HepG2 (cell line): ENCODE measurements around the gene DDRGK1. TPM values are rescaled to one million over a fixed set of nuclear protein-coding genes. Genes with fewer than 3 reads are reported as not detected.

Experiments used
- FOXM1 ChIP-seq: sonication (generic); formaldehyde crosslinking; IDR thresholded peaks from 2 replicates; pipeline ENCODE4 v1.5.0; 2020; ENCODE audit warnings: missing genetic modification reagents
- GABPB1 ChIP-seq: IDR thresholded peaks from 2 replicates; pipeline ENCODE4 v1.6.1; 2016; ENCODE audit warnings: mild to moderate bottlenecking, missing genetic modification reagents, moderate library complexity, missing compliant biosample characterization
- NONO ChIP-seq, 2 experiments: fragments of 450-650 bp in 1 of 2; sonication (generic) in 1 of 2; formaldehyde crosslinking in 1 of 2; IDR thresholded peaks in 1 of 2; conservative IDR thresholded peaks in 1 of 2; 2 replicates each; pipeline versions ENCODE4 v1.6.1 to v1.8.0; 2017 to 2022; ENCODE audit warnings: mild to moderate bottlenecking in 1 of 2, missing genetic modification reagents in 1 of 2, moderate library complexity in 1 of 2
- RBM22 ChIP-seq: fragments of 200-400 bp; formaldehyde crosslinking; optimal IDR thresholded peaks from 2 replicates; pipeline ENCODE3; 2017; ENCODE audit warnings: mild to moderate bottlenecking, low read length, moderate library complexity
- REXO4 ChIP-seq: sonication (generic); formaldehyde crosslinking; IDR thresholded peaks from 2 replicates; pipeline ENCODE4 v1.8.0; 2022; ENCODE audit warnings: missing genetic modification reagents, mild to moderate bottlenecking, borderline replicate concordance
- ZNF407 ChIP-seq: sonication (generic); formaldehyde crosslinking; IDR thresholded peaks from one replicate; pipeline ENCODE4 v1.5.1; 2020; ENCODE audit warnings: mild to moderate bottlenecking, missing genetic modification reagents; ENCODE audit errors: not compliant biosample characterization
- ZNF550 ChIP-seq: sonication (generic); formaldehyde crosslinking; IDR thresholded peaks from 2 replicates; pipeline ENCODE4 v1.4.0; 2020; ENCODE audit warnings: mild to moderate bottlenecking, missing genetic modification reagents, borderline replicate concordance
- polyA plus RNA-seq, 8 experiments: library from polyadenylated mRNA; depleted of rRNA in 3 of 8; stranded (reverse) in 7 of 8; unstranded in 1 of 8; fragments of >200 nt; fragmentation: Illumina TruSeq in 4 of 8; extraction: Trizol in 4 of 8; gene quantifications; 2 replicates each; pipeline versions ENCODE4 v1.2.1 to v1.2.3, GENCODE V29; 2011 to 2016; ENCODE audit warnings: low read depth in 4 of 8, missing spikeins in 1 of 8, mixed read lengths in 1 of 8; ENCODE audit not compliant: insufficient read depth in 1 of 8
- total RNA-seq, 5 experiments: library from RNA; depleted of rRNA; stranded (reverse); fragments of >200 nt; fragmentation: Illumina TruSeq; extraction: Trizol; gene quantifications; 2 replicates each; pipeline ENCODE4 v1.2.3, GENCODE V29; 2016; ENCODE audit warnings: low read depth in 1 of 5
- TF ChIP-seq, protein P1 (sequence below): sonication (generic); formaldehyde crosslinking; IDR thresholded peaks from 2 replicates; pipeline ENCODE4 v1.9.0; 2021; ENCODE audit warnings: mild to moderate bottlenecking, missing genetic modification reagents

DDRGK1 gene
- total and polyA plus RNA-seq, 2 of the 13 experiments (the other 11 are each of a cell fraction or from before 2014, with no cell fraction given), result 96.7 to 149 TPM

DNA sequence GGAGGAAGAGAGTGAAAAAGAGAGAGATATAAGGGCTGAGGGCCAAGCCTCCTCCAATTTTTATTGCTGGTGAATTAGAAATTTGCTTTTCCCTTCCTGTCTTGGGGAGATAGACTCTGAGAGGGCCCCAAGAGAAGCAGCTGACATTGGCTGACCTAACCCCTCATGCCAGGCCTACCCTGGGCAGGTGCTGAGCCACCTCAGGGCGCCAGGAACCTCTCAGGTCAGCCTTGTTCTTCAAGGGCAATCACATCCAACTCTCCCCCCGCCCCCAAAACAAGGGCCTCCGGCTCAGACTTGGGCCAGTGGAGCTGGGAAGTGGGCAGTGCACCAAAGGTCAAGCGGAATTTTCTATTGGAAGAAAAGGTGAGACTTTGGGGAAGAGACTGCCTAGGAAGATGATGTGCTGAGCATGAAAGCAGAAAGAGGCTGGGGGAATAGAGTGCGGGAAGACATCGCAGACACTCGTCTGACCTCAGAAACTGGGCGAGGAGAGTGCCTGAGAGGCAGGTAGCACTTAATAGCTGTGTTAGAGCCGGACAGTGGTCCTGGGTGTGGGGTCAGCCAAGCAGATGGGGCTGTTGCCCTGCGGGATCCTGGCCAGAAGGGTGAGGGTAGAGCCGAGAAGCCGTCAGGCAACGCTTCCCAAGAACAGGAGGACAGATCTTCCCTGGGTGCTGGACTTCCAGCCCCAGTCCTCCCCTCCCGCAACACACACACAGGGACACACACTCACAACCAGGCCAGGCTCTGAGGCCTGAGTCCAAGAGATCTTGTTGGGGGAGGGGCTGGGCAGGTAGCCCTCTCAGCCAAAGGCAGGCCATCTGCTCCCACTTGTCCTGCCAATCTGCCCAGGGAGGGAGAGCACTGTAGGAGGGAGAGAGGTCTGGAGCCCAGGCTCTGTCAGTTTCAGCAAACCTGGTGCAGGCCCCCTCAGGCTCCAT is 41.1 kb downstream of the DDRGK1 start (continued):
- TF ChIP-seq ZNF407 (CRISPR knock-in tag) (no peak), GABPB1 (no peak), REXO4 (CRISPR knock-in tag) (no peak), NONO (IDR thresholded peaks at IDR 0.05) (no peak), NONO (CRISPR knock-in tag; conservative IDR thresholded peaks at IDR 0.05) (peak; percentile 32; the same call in 1 of the 2 replicates), ZNF550 (CRISPR knock-in tag) (0 out of 2 replicates have a peak, but pooled peaks have one; percentile 23), RBM22 (peak; percentile 46), FOXM1 (no peak)
- TF ChIP-seq, protein P1, sequence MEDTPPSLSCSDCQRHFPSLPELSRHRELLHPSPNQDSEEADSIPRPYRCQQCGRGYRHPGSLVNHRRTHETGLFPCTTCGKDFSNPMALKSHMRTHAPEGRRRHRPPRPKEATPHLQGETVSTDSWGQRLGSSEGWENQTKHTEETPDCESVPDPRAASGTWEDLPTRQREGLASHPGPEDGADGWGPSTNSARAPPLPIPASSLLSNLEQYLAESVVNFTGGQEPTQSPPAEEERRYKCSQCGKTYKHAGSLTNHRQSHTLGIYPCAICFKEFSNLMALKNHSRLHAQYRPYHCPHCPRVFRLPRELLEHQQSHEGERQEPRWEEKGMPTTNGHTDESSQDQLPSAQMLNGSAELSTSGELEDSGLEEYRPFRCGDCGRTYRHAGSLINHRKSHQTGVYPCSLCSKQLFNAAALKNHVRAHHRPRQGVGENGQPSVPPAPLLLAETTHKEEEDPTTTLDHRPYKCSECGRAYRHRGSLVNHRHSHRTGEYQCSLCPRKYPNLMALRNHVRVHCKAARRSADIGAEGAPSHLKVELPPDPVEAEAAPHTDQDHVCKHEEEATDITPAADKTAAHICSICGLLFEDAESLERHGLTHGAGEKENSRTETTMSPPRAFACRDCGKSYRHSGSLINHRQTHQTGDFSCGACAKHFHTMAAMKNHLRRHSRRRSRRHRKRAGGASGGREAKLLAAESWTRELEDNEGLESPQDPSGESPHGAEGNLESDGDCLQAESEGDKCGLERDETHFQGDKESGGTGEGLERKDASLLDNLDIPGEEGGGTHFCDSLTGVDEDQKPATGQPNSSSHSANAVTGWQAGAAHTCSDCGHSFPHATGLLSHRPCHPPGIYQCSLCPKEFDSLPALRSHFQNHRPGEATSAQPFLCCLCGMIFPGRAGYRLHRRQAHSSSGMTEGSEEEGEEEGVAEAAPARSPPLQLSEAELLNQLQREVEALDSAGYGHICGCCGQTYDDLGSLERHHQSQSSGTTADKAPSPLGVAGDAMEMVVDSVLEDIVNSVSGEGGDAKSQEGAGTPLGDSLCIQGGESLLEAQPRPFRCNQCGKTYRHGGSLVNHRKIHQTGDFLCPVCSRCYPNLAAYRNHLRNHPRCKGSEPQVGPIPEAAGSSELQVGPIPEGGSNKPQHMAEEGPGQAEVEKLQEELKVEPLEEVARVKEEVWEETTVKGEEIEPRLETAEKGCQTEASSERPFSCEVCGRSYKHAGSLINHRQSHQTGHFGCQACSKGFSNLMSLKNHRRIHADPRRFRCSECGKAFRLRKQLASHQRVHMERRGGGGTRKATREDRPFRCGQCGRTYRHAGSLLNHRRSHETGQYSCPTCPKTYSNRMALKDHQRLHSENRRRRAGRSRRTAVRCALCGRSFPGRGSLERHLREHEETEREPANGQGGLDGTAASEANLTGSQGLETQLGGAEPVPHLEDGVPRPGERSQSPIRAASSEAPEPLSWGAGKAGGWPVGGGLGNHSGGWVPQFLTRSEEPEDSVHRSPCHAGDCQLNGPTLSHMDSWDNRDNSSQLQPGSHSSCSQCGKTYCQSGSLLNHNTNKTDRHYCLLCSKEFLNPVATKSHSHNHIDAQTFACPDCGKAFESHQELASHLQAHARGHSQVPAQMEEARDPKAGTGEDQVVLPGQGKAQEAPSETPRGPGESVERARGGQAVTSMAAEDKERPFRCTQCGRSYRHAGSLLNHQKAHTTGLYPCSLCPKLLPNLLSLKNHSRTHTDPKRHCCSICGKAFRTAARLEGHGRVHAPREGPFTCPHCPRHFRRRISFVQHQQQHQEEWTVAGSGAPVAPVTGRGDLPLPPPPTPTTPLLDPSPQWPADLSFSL (CRISPR knock-in tag), result peak; percentile 79; the same call in 1 of the 2 replicates
